ENCODE measurements around the gene FTCDNL1. TPM values are rescaled to one million over a fixed set of nuclear protein-coding genes. Genes with fewer than 3 reads are reported as not detected.

The FTCDNL1 gene
- polyA plus RNA-seq, 4 donors = 0.11 to 1.5 (median 0.95) TPM

GRCh38 chr2:199792381-199792780, 58.6 kb downstream of the FTCDNL1 start:
- no peak for DNase-seq (ENCODE audit: low read depth in 4 of 4, low spot score in 3 of 4)

GRCh38 chr2:199791326-199791725, 59.7 kb downstream of the FTCDNL1 start:
- no peak for DNase-seq (ENCODE audit: low read depth in 4 of 4, low spot score in 3 of 4)

GRCh38 chr2:199784512-199784911, 66.5 kb downstream of the FTCDNL1 start:
- no peak for DNase-seq (ENCODE audit: low read depth in 4 of 4, low spot score in 3 of 4)

- DNase-seq (ENCODE audit: low read depth in 4 of 4, low spot score in 3 of 4) = no peak
Measured at GRCh38 chr2:199779589-199779988, 71.4 kb downstream of the FTCDNL1 start.

- DNase-seq (ENCODE audit: low read depth in 4 of 4, low spot score in 3 of 4) = no peak
Measured at GRCh38 chr2:199778655-199779054, 72.3 kb downstream of the FTCDNL1 start.

- no peak for DNase-seq (ENCODE audit: low read depth in 4 of 4, low spot score in 3 of 4)
Measured at GRCh38 chr2:199777916-199778315, 73.1 kb downstream of the FTCDNL1 start.

GRCh38 chr2:199777315-199777714, 73.7 kb downstream of the FTCDNL1 start:
- DNase-seq (ENCODE audit: low read depth in 4 of 4, low spot score in 3 of 4) = no peak

GRCh38 chr2:199775267-199775666, 75.7 kb downstream of the FTCDNL1 start:
- DNase-seq (ENCODE audit: low read depth in 4 of 4, low spot score in 3 of 4) = no peak

GRCh38 chr2:199772035-199772976, 78.7 kb downstream of the FTCDNL1 start:
- no peak for DNase-seq (ENCODE audit: low read depth in 4 of 4, low spot score in 3 of 4)

- DNase-seq (ENCODE audit: low read depth in 4 of 4, low spot score in 3 of 4) = no peak
Measured at GRCh38 chr2:199770716-199771115, 80.3 kb downstream of the FTCDNL1 start.

GRCh38 chr2:199765646-199766045, 85.3 kb downstream of the FTCDNL1 start:
- DNase-seq (ENCODE audit: low read depth in 4 of 4, low spot score in 3 of 4) = no peak

- no peak for DNase-seq (ENCODE audit: low read depth in 4 of 4, low spot score in 3 of 4)
Measured at GRCh38 chr2:199764273-199764800, 86.7 kb downstream of the FTCDNL1 start.

- no peak for DNase-seq (ENCODE audit: low read depth in 4 of 4, low spot score in 3 of 4)
Measured at GRCh38 chr2:199762963-199763362, 88.0 kb downstream of the FTCDNL1 start.

GRCh38 chr2:199760574-199760973, 90.4 kb downstream of the FTCDNL1 start:
- DNase-seq (ENCODE audit: low read depth in 4 of 4, low spot score in 3 of 4) = no peak

GRCh38 chr2:199757233-199757870, 93.6 kb downstream of the FTCDNL1 start:
- no peak for DNase-seq (ENCODE audit: low read depth in 4 of 4, low spot score in 3 of 4)

- DNase-seq (ENCODE audit: low read depth in 4 of 4, low spot score in 3 of 4) = no peak
Measured at GRCh38 chr2:199756743-199757142, 94.2 kb downstream of the FTCDNL1 start.

- no peak for DNase-seq (ENCODE audit: low read depth in 4 of 4, low spot score in 3 of 4)
Measured at GRCh38 chr2:199756211-199756610, 94.8 kb downstream of the FTCDNL1 start.

- no peak for DNase-seq (ENCODE audit: low read depth in 4 of 4, low spot score in 3 of 4)
Measured at GRCh38 chr2:199754766-199755165, 96.2 kb downstream of the FTCDNL1 start.

- no peak for DNase-seq (ENCODE audit: low read depth in 4 of 4, low spot score in 3 of 4)
Measured at GRCh38 chr2:199751492-199752120, 99.4 kb downstream of the FTCDNL1 start.

- DNase-seq (ENCODE audit: low read depth in 4 of 4, low spot score in 3 of 4) = no peak
Measured at GRCh38 chr2:199749571-199749970, 101.4 kb downstream of the FTCDNL1 start.

GRCh38 chr2:199744724-199745123, 106.3 kb downstream of the FTCDNL1 start:
- no peak for DNase-seq (ENCODE audit: low read depth in 4 of 4, low spot score in 3 of 4)

Measured in left renal pelvis (tissue), 4 donors.